HUES48 (cell line): ENCODE measurements around the gene NDC1.
"Not testable (repeated sequence)": the region's sequence is repeated elsewhere in the genome, so short reads cannot be mapped to it uniquely, and the experiment has no call there.

ENCODE experiments used
- H3K27ac ChIP-seq: one replicate; pipeline ENCODE4 v1.7.0; 2013; ENCODE audit warnings: low read depth, low read length, inconsistent platforms
- H3K27me3 ChIP-seq: 2 replicates; pipeline ENCODE4 v1.6.1; 2013; ENCODE audit warnings: mild to moderate bottlenecking, low read length; ENCODE audit not compliant: control insufficient read depth, insufficient read depth
- H3K36me3 ChIP-seq: 2 replicates; pipeline ENCODE4 v1.6.1; 2013; ENCODE audit warnings: low read length; ENCODE audit not compliant: control insufficient read depth, insufficient read depth
- H3K4me1 ChIP-seq: 2 replicates; pipeline ENCODE4 v1.6.1; 2013; ENCODE audit warnings: mild to moderate bottlenecking, low read length; ENCODE audit not compliant: control insufficient read depth, insufficient read depth
- H3K4me3 ChIP-seq: 2 replicates; pipeline ENCODE4 v1.5.1; 2013; ENCODE audit warnings: mild to moderate bottlenecking, low read depth, low read length
- H3K9ac ChIP-seq: 2 replicates; pipeline ENCODE4 v1.6.1; 2013; ENCODE audit warnings: mild to moderate bottlenecking, low read depth, low read length, moderate library complexity
- H3K9me3 ChIP-seq: 2 replicates; pipeline ENCODE4 v1.6.1; 2013; ENCODE audit warnings: low read length; ENCODE audit not compliant: control insufficient read depth, insufficient read depth

The NDC1 gene, protein sequence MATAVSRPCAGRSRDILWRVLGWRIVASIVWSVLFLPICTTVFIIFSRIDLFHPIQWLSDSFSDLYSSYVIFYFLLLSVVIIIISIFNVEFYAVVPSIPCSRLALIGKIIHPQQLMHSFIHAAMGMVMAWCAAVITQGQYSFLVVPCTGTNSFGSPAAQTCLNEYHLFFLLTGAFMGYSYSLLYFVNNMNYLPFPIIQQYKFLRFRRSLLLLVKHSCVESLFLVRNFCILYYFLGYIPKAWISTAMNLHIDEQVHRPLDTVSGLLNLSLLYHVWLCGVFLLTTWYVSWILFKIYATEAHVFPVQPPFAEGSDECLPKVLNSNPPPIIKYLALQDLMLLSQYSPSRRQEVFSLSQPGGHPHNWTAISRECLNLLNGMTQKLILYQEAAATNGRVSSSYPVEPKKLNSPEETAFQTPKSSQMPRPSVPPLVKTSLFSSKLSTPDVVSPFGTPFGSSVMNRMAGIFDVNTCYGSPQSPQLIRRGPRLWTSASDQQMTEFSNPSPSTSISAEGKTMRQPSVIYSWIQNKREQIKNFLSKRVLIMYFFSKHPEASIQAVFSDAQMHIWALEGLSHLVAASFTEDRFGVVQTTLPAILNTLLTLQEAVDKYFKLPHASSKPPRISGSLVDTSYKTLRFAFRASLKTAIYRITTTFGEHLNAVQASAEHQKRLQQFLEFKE

DNA sequence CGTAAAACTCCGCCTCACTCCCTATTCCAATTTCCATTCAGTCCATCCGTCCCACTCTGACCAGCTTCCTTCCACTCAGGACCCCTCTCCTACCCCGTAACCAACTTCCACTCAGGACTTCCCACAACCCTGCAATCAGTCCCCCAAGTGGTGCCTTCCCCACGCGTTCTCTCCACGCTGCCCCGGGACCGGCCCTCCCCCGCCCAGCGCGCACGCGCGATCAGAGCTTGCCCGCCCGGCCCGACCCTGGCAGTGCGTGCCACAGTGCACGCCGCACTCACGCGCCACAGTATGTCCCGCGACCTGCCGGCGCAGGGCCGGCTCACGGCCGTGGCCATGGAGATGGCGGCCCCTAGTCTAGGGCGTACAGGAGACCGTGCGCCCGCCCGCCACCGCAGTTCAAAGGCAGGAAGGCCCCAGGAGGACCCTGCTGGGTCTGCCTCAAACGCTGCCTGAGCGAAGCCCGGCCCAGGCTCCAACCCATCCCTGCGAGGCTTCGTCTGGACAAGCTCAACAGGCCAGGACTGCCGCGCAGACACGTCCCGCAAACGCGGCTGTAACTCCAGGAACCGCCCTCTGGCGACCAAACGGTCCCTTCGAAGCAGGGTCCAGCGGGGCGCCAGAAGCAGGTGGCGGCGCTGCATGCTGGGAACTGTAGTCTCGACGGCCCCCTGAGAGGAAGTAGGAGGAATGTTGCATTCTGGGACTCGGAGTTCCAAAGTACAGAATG lies at the start of gene NDC1:
TSS of gene NDC1 (minus strand) at position 373 of the 730 bp plus-strand sequence. CDS start at position 338, 35 bp downstream.
- Histone ChIP-seq H3K4me3 (peak within 1 kb of the TSS; percentile 92), H3K36me3 (peaks cover 17% of the 10 kb centered on the region; the same call in 1 of the 2 replicates), H3K4me1 (no peaks in the 10 kb centered on the region; the same call in 1 of the 2 replicates), H3K27ac (peak within 1 kb of the TSS; percentile 95), H3K9me3 (no peaks in the 10 kb centered on the region; the same call in 1 of the 2 replicates), H3K27me3 (no peaks in the 10 kb centered on the region), H3K9ac (peak within 1 kb of the TSS; percentile 96)

DNA sequence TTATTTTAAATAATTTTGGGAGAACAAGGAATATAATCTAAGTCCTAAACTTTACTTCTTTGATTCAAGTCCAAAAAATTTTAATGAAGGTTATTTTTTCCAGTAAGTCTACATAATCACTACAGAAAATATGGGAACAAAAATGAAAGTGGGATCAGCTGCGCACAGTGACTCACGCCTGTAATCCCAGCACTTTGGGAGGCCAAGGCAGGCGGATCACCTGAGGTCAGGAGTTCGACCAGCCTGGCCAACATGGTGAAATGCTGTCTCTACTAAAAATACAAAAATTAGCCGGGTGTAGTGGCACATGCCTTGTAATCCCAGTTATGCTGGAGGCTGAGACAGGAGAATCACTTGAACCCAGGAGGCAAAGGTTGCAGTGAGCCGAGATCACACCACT lies 45.5 kb upstream of the NDC1 start:
- not testable (repeated sequence) for H3K9ac ChIP-seq, H3K4me1 ChIP-seq, H3K27ac ChIP-seq, H3K27me3 ChIP-seq, H3K4me3 ChIP-seq, H3K9me3 ChIP-seq
- peaks cover 23% of the 10 kb centered on the region for H3K36me3 ChIP-seq

DNA sequence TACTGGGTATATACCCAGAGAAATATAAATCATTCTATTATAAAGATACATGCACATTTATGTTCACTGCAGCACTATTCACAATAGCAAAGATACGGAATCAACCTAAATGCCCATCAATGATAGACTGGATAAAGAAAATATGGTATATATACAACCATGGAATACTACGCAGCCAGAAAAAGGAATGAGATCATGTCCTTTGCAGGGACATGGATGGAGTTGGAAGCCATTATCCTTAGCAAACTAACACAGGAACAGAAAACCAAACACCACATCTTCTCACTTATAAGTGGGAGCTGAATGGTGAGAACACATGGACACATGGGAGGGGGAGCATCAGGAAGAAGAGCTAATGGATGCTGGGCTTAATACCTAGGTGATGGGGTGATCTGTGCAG lies 43.8 kb upstream of the NDC1 start:
- peaks cover 27% of the 10 kb centered on the region for H3K36me3 ChIP-seq
- not testable (repeated sequence) for H3K4me1 ChIP-seq, H3K27me3 ChIP-seq, H3K27ac ChIP-seq, H3K9ac ChIP-seq, H3K4me3 ChIP-seq, H3K9me3 ChIP-seq

GRCh38 chr1:53878492-53879105 lies 40.5 kb upstream of the NDC1 start:
- H3K9ac ChIP-seq, result no peak overlapping the region
- H3K9me3 ChIP-seq, result no peaks in the 10 kb centered on the region
- H3K4me1 ChIP-seq, result no peaks in the 10 kb centered on the region

GRCh38 chr1:53875150-53875549 lies 37.1 kb upstream of the NDC1 start:
- not testable (repeated sequence) for H3K4me1 ChIP-seq, H3K27ac ChIP-seq, H3K4me3 ChIP-seq, H3K9ac ChIP-seq, H3K27me3 ChIP-seq, H3K9me3 ChIP-seq
- peaks cover 57% of the 10 kb centered on the region for H3K36me3 ChIP-seq

More at GRCh38 chr1:53878492-53879105, 40.5 kb upstream of the NDC1 start:
- Histone ChIP-seq H3K4me3 (no peak overlapping the region), H3K27me3 (no peaks in the 10 kb centered on the region), H3K36me3 (peaks cover 45% of the 10 kb centered on the region), H3K27ac (no peak overlapping the region)

DNA sequence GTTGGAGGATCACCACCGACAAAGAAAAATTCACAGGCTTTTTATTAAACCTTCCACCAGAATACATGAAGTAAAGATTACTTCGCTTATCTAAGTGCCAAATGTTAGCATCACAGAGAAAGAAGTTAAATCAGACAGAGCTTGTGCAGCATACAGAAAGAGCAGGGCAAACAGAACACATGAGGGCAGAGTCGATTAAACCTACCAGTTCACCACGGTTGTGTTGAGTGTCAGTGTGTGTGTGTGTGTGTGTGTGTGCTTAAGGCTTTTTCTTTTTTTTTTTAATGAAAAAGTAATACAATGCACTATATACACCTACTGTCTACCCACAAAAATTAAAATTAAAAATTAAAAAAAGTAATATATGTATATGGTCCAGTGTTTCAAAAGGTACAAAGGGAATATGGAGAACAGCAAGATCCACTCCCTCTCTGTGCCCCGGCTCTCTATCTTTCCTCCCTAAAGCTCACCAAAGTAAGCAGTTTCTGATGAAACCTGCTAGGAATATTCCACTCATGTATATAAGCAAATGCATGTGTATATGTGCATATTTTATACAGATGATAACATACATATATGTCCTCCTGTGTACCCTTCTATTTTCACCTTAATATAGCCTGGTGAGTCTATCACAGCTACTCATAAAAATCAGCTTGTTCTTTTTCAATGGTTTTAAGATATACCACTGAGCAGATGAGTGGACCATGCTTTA lies 33.8 kb upstream of the NDC1 start:
- no peak overlapping the region for H3K4me3 ChIP-seq
- H3K27ac ChIP-seq, result no peak overlapping the region
- H3K9me3 ChIP-seq, result no peaks in the 10 kb centered on the region
- no peaks in the 10 kb centered on the region for H3K27me3 ChIP-seq
- no peak overlapping the region for H3K9ac ChIP-seq
- H3K36me3 ChIP-seq, result peaks cover 56% of the 10 kb centered on the region
- no peaks in the 10 kb centered on the region for H3K4me1 ChIP-seq

GRCh38 chr1:53871221-53871620 lies 33.1 kb upstream of the NDC1 start:
- no peaks in the 10 kb centered on the region for H3K27me3 ChIP-seq
- H3K4me3 ChIP-seq, result no peak overlapping the region
- no peak overlapping the region for H3K27ac ChIP-seq
- no peaks in the 10 kb centered on the region for H3K9me3 ChIP-seq
- H3K4me1 ChIP-seq, result no peaks in the 10 kb centered on the region
- peaks cover 56% of the 10 kb centered on the region for H3K36me3 ChIP-seq
- no peak overlapping the region for H3K9ac ChIP-seq

DNA sequence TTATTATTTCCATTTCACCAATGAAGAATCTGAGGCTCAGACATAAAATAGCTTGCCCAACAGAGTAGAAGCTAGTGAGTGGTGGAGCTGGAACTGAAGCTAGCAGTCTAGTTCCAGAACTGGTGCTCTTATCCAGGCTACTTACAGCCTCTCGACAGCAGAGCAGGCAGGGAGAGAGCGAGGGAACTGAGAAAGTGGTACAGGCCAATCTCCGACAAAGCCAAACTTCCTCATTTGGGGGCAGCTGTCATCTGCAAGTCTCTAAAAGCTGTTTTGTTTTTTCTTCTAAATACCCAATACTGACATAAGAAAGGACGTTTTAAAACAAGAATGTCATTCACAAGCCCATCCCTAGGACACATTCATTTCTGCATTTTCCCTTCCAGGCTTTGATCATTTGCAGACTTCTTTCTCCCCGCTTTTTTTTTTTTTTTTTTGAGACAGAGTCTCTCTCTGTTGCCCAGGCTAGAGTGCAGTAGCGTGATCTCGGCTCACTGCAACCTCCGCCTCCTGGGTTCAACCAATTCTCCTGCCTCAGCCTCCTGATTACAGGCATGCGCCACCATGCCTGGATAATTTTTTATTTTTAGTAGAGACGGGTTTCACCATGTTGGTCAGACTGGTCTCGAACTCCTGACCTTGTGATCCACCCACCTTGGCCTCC lies 31.5 kb upstream of the NDC1 start:
- Histone ChIP-seq H3K4me3 (no peak overlapping the region), H3K27ac (no peak overlapping the region), H3K9me3 (no peaks in the 10 kb centered on the region)

GRCh38 chr1:53868565-53868964 lies 30.5 kb upstream of the NDC1 start:
- Histone ChIP-seq H3K27ac (no peak overlapping the region), H3K36me3 (peaks cover 45% of the 10 kb centered on the region), H3K4me3 (no peak overlapping the region), H3K4me1 (no peaks in the 10 kb centered on the region), H3K9ac (no peak overlapping the region), H3K27me3 (no peaks in the 10 kb centered on the region), H3K9me3 (no peaks in the 10 kb centered on the region)

More for the DNA sequence above, 31.5 kb upstream of the NDC1 start:
- Histone ChIP-seq H3K36me3 (peaks cover 45% of the 10 kb centered on the region), H3K4me1 (no peaks in the 10 kb centered on the region), H3K9ac (no peak overlapping the region), H3K27me3 (no peaks in the 10 kb centered on the region)

- Histone ChIP-seq H3K9me3 (no peaks in the 10 kb centered on the region), H3K36me3 (peaks cover 25% of the 10 kb centered on the region), H3K9ac (no peak overlapping the region), H3K27me3 (no peaks in the 10 kb centered on the region), H3K4me3 (no peak overlapping the region), H3K4me1 (0 out of 2 replicates have a peak, but pooled peaks cover 5% of the 10 kb centered on the region), H3K27ac (no peak overlapping the region)
Measured at GRCh38 chr1:53862507-53862906, 24.4 kb upstream of the NDC1 start.
